Urinary bladder (tissue), 4 donors: ENCODE data around the gene BMPER. TPM values are rescaled to one million over a fixed set of nuclear protein-coding genes. Genes with fewer than 3 reads are reported as not detected.

ENCODE experiments used
- DNase-seq: peaks from one replicate; pipeline ENCODE4 v3.0.0-alpha.2; 2015; ENCODE audit errors: extremely low spot score
- H3K27ac ChIP-seq: one replicate; pipeline ENCODE4 v1.5.1; 2013; ENCODE audit warnings: low read depth, mild to moderate bottlenecking, moderate library complexity
- H3K36me3 ChIP-seq: one replicate; pipeline ENCODE4 v1.6.1; 2013; ENCODE audit warnings: mild to moderate bottlenecking, moderate library complexity; ENCODE audit not compliant: insufficient read depth
- H3K4me1 ChIP-seq: one replicate; pipeline ENCODE4 v1.6.1; 2013; ENCODE audit warnings: mild to moderate bottlenecking, moderate library complexity; ENCODE audit not compliant: insufficient read depth
- H3K4me3 ChIP-seq: one replicate; pipeline ENCODE4 v1.5.1; 2013; ENCODE audit warnings: low read depth, low read length
- WGBS: extraction: QIAGEN DNeasy Blood & Tissue Kit; methylation state at CpG from one replicate; pipeline ENCODE4 v1.1.7; 2013; 5-methylcytosine and 5-hydroxymethylcytosine counted together
- polyA plus RNA-seq: library from polyadenylated mRNA; stranded (reverse); fragments of 200-250 nt; gene quantifications from one replicate; pipeline ENCODE4 v1.2.3, GENCODE V29; 2013
- total RNA-seq: library from RNA; depleted of rRNA; stranded (reverse); fragments of >200 nt; gene quantifications from one replicate; pipeline ENCODE4 v1.2.3, GENCODE V29; 2014
- donor health status: healthy with polysubstance abuse.
- donor health status: healthy.

The BMPER gene
- total and polyA plus RNA-seq, 2 donors, result 3.5 to 18.9 TPM

DNA sequence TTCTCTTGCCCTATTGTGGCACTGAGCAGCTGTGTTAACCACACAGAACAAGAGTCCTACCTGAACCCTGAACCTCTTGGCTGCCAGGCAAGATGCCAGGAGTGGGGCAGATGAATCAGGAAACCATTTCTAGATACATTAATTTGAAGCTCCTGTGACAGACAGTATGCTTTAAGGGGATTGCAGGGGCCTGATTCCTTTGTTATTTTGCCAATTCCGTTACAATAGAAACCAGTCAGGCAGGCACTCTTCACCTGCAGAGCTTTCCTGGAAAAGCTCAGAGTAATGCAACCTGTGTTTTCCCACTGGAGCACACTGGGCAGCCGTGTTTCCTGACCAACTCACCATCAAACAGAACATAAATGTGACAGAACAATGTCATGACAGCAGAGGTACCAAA lies 233.1 kb downstream of the BMPER start:
- no peaks in the 10 kb centered on the region for H3K36me3 ChIP-seq
- H3K4me3 ChIP-seq, result no peak overlapping the region
- no peak overlapping the region for H3K27ac ChIP-seq
- no peaks in the 10 kb centered on the region for H3K4me1 ChIP-seq
- no peak for DNase-seq
- 75% methylated on average over 2 of the region's 2 CpGs for WGBS

DNA sequence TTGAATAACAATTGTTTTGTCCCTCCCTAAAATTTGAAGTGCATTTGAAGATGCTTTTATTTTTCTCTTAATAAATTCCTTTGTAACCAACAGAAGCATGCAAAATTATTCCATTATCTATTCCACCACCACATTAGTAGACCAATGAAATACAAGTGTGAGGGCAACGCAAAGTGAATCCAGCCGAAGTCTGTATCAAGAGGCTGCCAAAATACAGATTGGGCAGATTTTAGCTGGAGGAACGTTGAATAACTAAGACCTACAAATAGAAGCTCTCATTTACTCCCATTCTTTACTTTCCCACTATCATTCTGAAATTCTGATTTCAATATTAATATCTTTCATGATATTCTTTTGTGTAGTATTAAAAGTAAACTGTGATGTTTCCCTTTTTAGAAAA lies 233.7 kb downstream of the BMPER start:
- no peak overlapping the region for H3K27ac ChIP-seq
- no peak overlapping the region for H3K4me3 ChIP-seq
- H3K4me1 ChIP-seq, result no peaks in the 10 kb centered on the region
- H3K36me3 ChIP-seq, result no peaks in the 10 kb centered on the region
- 84% methylated on average over 3 of the region's 3 CpGs for WGBS
- no peak for DNase-seq

DNA sequence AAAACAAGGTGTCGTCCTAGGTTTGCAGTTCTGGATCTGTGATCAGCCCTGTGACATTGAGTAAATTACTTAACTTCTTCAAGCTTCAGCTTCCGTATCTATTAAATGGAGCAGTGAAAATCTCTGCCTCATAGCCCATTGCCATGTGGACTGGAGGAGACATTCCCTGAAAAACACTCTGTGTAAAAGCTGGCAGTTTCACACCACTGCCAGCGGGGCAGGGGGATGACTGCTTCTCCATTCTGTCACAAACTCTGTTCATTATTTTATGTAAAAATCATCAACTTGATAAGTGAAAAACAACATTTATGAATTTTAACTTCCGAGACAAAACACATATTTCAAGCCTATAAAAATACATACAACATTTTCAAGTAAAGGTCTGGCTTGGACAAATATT lies 234.7 kb downstream of the BMPER start:
- 94% methylated on average over 4 of the region's 4 CpGs for WGBS
- H3K27ac ChIP-seq, result no peak overlapping the region

DNA sequence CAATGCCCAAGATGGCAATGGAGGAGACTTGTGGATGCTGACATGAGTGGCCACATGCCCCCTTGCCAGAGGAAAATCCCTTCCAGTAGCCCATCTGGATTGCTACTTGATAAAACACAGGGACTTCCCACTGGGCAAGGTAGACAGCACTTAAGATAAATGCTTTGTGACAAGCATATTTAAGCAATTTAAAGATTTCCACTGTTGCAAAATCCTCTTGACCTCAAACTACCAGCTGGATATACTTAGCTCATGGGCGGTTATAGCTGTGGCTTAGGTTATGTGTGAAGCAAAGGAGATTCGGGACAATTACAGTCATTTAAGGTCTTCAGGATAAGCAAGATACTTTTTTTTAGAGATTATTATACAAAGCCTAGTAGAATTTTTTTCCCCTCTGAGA lies 238.1 kb downstream of the BMPER start:
- Histone ChIP-seq H3K36me3 (no peaks in the 10 kb centered on the region), H3K4me3 (no peak overlapping the region), H3K27ac (no peak overlapping the region), H3K4me1 (no peaks in the 10 kb centered on the region)
- DNase-seq, result no peak
- 71% methylated on average over 2 of the region's 2 CpGs for WGBS

More for the DNA sequence above, 234.7 kb downstream of the BMPER start:
- no peaks in the 10 kb centered on the region for H3K36me3 ChIP-seq
- no peak overlapping the region for H3K4me3 ChIP-seq
- no peak for DNase-seq
- H3K4me1 ChIP-seq, result no peaks in the 10 kb centered on the region

DNA sequence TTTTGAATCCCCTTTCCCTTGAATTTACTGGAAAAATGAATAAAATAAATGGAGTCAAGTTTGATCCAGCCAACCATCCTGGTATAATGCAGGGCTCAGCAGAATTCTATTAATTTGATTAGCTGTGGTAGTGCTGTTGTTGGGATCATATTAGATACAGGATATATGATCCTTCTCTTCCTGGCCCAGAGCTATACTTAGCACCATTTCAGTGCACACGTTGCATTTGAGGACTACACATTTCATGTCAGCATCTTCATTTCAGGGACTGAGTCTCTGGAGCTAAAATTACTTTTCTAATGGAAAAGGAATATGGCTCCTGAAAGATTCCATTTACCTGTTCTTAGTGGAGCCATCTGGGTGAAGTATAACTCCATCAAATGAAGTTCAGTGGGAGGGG lies 240.3 kb downstream of the BMPER start:
- H3K4me1 ChIP-seq, result no peaks in the 10 kb centered on the region
- DNase-seq, result no peak
- H3K4me3 ChIP-seq, result no peak overlapping the region
- 63% methylated on average over 1 of the region's 1 CpG for WGBS
- no peaks in the 10 kb centered on the region for H3K36me3 ChIP-seq
- H3K27ac ChIP-seq, result no peak overlapping the region

DNA sequence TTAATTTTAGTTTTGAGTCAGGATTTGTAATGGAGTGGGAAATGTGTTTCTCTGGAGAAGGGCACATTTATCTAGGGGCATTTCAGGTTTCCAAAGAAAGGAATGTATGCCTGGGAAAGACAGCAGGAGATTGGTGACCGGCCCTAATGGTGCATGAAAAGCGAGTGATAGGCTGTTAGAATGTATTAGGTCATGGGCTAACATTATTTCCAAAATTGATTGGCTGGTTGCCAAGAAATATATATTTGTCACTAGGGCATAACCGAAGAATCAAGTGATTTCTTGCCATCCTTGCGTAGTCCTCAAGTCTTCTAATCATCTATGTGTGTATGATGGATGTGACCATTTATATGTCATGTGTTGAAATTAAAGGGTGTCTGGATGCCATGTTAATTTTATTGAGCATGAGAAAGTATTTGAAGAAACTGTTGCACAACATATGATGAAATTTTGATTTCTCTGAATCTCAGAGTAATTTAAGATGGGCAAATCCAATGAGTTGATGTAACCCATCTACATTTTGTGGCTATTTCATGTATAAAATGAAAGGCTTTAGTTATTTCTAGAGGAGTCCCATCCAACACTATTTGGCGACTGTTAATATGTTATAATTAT lies 248.4 kb downstream of the BMPER start:
- H3K27ac ChIP-seq, result no peak overlapping the region
- no peak for DNase-seq
- WGBS, result 94% methylated on average over 5 of the region's 5 CpGs
- H3K4me3 ChIP-seq, result no peak overlapping the region
- H3K36me3 ChIP-seq, result no peaks in the 10 kb centered on the region
- H3K4me1 ChIP-seq, result no peaks in the 10 kb centered on the region

DNA sequence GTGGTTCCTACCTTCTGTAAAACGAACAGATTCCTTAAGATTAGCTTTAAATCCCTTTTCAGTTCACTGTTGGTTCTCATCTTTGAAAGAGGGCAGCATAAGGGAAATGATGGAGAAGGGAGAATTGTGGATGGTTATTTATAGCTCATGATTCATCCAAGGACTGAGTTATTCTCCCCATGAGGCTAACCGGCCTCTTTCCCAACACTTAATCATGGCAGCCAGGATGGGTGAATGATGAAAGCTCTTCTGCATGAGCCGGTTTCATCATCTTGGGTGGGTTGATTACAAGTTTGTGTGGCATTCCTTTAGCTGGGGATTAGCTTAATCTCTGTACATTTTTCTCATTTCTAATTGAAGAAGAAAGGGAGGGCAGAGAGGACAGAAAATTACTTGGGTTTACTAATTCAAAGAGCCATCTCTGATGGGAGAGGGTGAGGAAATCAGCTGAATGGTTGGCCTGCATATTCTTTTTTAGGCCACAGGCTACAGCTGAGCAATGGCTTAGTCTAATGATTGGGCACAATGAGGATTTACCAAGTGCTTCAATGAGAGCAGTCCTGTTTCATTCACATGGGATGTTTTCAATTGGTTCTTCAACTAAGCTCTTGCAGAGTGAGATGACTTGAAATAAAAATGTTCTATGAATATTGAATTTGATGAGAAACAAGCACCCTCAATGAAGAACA lies 250.0 kb downstream of the BMPER start:
- no peak overlapping the region for H3K27ac ChIP-seq
- WGBS, result 60% methylated on average over 3 of the region's 3 CpGs
- H3K4me3 ChIP-seq, result no peak overlapping the region
- DNase-seq, result no peak
- no peaks in the 10 kb centered on the region for H3K4me1 ChIP-seq
- H3K36me3 ChIP-seq, result no peaks in the 10 kb centered on the region

DNA sequence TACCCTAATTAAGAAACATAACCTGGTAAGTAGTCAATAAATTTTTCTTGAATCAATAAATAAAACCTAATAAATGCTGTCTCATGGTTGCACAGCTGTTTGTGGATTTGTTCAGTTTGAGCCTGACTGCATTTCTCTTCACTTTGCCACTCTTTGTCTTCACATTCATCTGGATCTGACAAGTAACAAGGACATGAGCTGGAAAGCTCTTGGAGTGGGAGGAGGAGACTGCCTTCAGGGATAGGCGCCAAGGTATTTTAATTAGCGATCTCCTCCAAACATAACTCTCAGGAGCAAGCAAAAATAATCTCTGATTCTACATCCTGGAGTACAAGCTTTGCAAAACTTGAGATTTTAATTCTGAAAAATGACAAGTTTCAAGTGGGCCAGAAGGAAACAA lies 251.0 kb downstream of the BMPER start:
- H3K27ac ChIP-seq, result no peak overlapping the region
- no peak overlapping the region for H3K4me3 ChIP-seq
- 59% methylated on average over 2 of the region's 2 CpGs for WGBS
- H3K36me3 ChIP-seq, result no peaks in the 10 kb centered on the region
- DNase-seq, result no peak
- no peaks in the 10 kb centered on the region for H3K4me1 ChIP-seq

DNA sequence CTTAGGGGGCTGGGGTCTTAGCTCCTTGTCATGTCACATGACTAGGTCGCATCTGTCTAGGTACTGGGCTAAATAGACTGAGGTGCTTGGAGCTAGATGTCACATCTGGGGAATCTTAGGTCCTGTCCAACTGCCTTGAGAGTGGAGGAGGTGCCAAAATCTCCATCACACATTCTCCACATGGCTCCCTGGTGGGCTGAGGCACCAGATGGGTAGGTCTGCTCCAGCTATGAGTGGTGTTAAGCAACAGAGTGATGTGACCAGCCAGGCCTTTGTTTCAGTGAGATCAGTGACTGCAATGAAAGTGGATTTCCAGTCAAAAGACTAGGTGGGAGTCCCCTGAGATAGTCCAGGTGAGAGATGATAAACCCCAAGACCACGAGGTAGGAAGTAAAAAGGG lies 251.8 kb downstream of the BMPER start:
- Histone ChIP-seq H3K4me1 (no peaks in the 10 kb centered on the region), H3K36me3 (no peaks in the 10 kb centered on the region), H3K4me3 (no peak overlapping the region), H3K27ac (no peak overlapping the region)
- 91% methylated on average over 2 of the region's 2 CpGs for whole genome bisulfite sequencing
- no peak for DNase-seq

DNA sequence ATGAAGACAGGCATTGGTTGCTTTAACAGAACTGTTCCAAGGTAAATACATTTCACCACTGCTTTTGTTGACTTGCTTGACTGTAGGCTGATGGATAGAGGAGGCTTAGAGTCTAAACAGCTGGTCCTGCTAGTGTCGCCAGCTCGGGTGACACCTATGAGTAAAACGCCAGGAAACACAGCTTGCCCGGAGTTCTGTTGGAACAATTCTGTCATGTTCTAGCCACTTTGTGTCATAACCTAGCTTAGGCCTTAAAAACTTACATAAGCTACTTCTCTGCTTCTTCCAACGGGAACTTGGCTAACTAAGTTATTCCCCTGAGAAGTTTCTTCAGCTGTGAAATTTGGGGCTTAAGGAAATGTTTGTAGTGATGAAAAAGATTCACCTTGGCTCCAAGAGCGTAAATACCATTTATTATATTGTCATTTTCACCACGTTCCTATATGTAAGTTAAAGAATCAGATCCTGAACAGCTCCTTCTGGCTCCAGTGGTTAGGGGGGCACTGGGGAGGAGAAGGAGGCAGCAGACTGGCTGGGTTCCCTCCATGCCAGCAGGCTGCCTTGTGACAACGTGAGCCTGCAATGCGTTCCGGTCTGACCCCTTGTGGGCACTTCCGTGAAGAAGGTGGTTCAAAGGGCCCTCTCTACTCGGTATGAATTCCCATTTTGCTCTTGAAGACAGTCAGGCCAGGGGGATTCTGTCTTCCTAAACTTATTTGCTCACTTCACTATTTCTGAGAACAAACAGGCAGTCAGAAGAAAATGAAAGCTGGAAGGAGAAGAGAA lies 253.2 kb downstream of the BMPER start:
- WGBS, result 43% methylated on average over 12 of the region's 12 CpGs
- no peaks in the 10 kb centered on the region for H3K4me1 ChIP-seq
- no peak overlapping the region for H3K4me3 ChIP-seq
- no peaks in the 10 kb centered on the region for H3K36me3 ChIP-seq
- no peak overlapping the region for H3K27ac ChIP-seq
- no peak for DNase-seq

DNA sequence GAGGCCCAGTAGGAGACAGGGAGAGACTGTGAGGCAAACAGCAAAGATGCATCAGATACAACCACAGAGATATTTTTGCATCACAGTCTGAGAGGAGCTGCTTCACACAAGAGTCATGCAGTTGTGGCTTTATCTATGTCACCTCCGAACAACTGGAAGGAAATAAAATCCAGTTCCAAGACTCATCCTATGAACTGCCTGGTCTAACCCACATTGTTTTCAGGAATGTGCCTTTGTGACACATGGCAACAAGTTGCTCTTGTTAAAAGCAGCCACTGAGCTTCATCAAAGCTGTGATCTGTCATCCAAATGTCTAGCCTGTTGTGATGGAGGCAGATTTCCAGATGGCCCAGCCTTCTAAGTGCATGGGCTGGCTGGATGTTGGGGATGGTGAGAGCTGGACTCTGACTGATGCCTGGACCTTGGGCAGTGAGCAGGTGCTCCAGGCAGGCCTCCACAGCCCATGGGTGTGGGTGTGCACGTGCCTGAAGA lies 255.0 kb downstream of the BMPER start:
- no peak overlapping the region for H3K27ac ChIP-seq
- H3K4me3 ChIP-seq, result no peak overlapping the region
- DNase-seq, result no peak
- no peaks in the 10 kb centered on the region for H3K4me1 ChIP-seq
- H3K36me3 ChIP-seq, result no peaks in the 10 kb centered on the region
- WGBS, result 66% methylated on average over 2 of the region's 2 CpGs

DNA sequence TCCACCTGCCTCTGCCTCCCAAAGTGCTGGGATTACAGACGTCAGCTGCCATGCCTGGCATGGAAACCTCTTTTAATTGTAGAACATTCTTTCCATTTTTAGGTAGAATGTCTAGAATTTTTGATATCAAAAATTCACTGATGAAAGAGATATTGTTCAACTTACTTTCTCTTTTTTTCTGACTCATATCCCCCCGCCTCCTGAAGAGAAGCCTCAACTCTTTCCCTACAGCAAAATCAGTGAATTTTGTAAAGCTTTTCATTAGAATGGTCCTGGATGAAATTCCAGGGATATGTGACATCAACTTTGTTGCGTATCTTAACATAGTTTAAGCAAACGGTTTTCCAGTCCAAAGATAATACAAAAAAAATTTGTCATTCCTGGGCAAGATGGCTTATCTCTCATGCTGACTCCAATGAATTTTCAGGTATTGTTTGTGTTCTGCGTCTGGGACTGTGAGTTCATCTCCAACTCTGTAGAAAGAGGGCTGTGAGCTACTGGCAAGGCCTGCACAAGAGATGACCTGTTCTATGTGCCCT lies 256.8 kb downstream of the BMPER start:
- no peak overlapping the region for H3K4me3 ChIP-seq
- no peaks in the 10 kb centered on the region for H3K36me3 ChIP-seq
- H3K4me1 ChIP-seq, result no peaks in the 10 kb centered on the region
- WGBS, result 86% methylated on average over 5 of the region's 5 CpGs
- H3K27ac ChIP-seq, result no peak overlapping the region
- DNase-seq, result no peak

DNA sequence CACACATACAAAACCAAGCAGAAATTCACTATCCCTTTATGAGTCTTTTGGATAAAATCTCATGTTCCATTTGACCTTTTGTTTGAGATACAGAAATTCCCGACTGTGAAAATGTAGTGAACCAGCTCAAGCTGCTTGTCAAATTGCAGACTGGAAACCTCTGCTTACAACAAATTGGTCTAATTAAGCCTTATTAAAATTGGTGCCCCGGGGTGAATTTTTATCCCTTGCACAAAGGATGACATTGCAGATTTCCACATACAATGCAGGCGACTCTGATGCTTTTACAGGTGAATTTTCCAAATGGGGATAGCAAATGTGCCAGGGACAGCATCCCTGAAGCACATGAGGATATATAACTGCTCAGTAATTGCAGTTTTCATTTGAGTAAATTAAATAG lies 257.3 kb downstream of the BMPER start:
- 65% methylated on average over 3 of the region's 3 CpGs for WGBS
- Histone ChIP-seq H3K4me1 (no peaks in the 10 kb centered on the region), H3K27ac (no peak overlapping the region), H3K36me3 (no peaks in the 10 kb centered on the region), H3K4me3 (no peak overlapping the region)
- no peak for DNase-seq

DNA sequence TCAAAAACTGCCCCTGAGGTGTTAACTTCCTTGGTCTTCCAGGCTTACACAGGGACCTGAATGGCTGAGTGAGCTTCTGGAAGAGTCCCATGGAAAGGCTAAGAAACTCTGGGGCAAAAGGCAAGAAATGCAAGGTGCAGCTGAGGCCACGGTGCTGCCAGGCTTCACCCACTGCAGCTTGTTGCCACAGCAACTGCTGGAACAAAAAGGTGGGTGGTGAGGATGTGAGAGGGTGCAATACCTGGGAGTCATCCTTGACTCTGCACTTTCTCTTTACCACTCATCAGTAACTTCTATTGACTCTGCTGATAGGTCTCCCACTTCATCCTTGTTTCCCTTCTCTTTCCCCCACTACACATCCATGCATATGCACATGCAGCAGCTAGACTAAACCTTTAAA lies 258.6 kb downstream of the BMPER start:
- WGBS, result 90% methylated on average over 1 of the region's 1 CpG
- Histone ChIP-seq H3K4me3 (no peak overlapping the region), H3K4me1 (no peaks in the 10 kb centered on the region), H3K27ac (no peak overlapping the region), H3K36me3 (no peaks in the 10 kb centered on the region)
- no peak for DNase-seq
